ENCODE results near the gene PHC1. TPM values are rescaled to one million over a fixed set of nuclear protein-coding genes. Genes with fewer than 3 reads are reported as not detected.
A peak's percentile ranks its signal among the peaks of the same experiment; 100 is the strongest.
"Not testable (repeated sequence)": the region's sequence is repeated elsewhere in the genome, so short reads cannot be mapped to it uniquely, and the experiment has no call there.

PHC1 gene
- 10 to 100 TPM; 16.7 to 19.7 TPM for total RNA-seq

- Mint-ChIP-seq H3K4me3 (peak within 1 kb of the TSS; percentile 89 to 93), H3K27ac (peak within 1 kb of the TSS; percentile 80), H3K4me1 (ENCODE audit: low read depth) (peaks cover 17% of the 10 kb centered on the region)
- H3K36me3 Mint-ChIP-seq (ENCODE audit: insufficient read depth in 2 of 2); H3K27me3 Mint-ChIP-seq (ENCODE audit: low read depth); H3K9me3 Mint-ChIP-seq: not testable (repeated sequence)
- peak; percentile 67 for DNase-seq
- peak; percentile 79 to 82 for ATAC-seq (replicated peaks in 1 of 2)
Measured at GRCh38 chr12:8914033-8914715, at the start of gene PHC1. PHC1 (plus strand) TSS chr12:8914509; CDS start chr12:8917678, 3,169 bp downstream.

GRCh38 chr12:8866429-8866828 is 47.9 kb upstream of the PHC1 start:
- H3K9me3 Mint-ChIP-seq = no peaks in the 10 kb centered on the region
- ATAC-seq (replicated peaks in 1 of 2) (no peak), DNase-seq (no peak)
- no peaks in the 10 kb centered on the region for H3K36me3 Mint-ChIP-seq (ENCODE audit: insufficient read depth in 2 of 2)
- H3K4me3 Mint-ChIP-seq = no peak overlapping the region
- H3K27me3 Mint-ChIP-seq (ENCODE audit: low read depth) = no peaks in the 10 kb centered on the region
- no peak overlapping the region for H3K27ac Mint-ChIP-seq
- no peaks in the 10 kb centered on the region for H3K4me1 Mint-ChIP-seq (ENCODE audit: low read depth)

- Mint-ChIP-seq H3K27ac (no peak overlapping the region), H3K9me3 (no peaks in the 10 kb centered on the region), H3K27me3 (ENCODE audit: low read depth) (no peaks in the 10 kb centered on the region), H3K4me1 (ENCODE audit: low read depth) (no peaks in the 10 kb centered on the region), H3K4me3 (no peak overlapping the region), H3K36me3 (ENCODE audit: insufficient read depth in 2 of 2) (no peaks in the 10 kb centered on the region)
- ATAC-seq (replicated peaks in 1 of 2) (no peak), DNase-seq (no peak)
Measured at GRCh38 chr12:8867009-8867408, 47.3 kb upstream of the PHC1 start.

- H3K4me1 Mint-ChIP-seq (ENCODE audit: low read depth) = no peaks in the 10 kb centered on the region
- no peaks in the 10 kb centered on the region for H3K27me3 Mint-ChIP-seq (ENCODE audit: low read depth)
- H3K4me3 Mint-ChIP-seq = no peak overlapping the region
- ATAC-seq (replicated peaks in 1 of 2) (no peak), DNase-seq (no peak)
- no peaks in the 10 kb centered on the region for H3K36me3 Mint-ChIP-seq (ENCODE audit: insufficient read depth in 2 of 2)
- H3K27ac Mint-ChIP-seq = no peak overlapping the region
- no peaks in the 10 kb centered on the region for H3K9me3 Mint-ChIP-seq
Measured at GRCh38 chr12:8867786-8868185, 46.5 kb upstream of the PHC1 start.

- ATAC-seq (replicated peaks in 1 of 2) (no peak), DNase-seq (no peak)
- no peaks in the 10 kb centered on the region for H3K27me3 Mint-ChIP-seq (ENCODE audit: low read depth)
Measured at GRCh38 chr12:8870586-8870985, 43.7 kb upstream of the PHC1 start.

GRCh38 chr12:8871068-8871467 is 43.2 kb upstream of the PHC1 start:
- no peak for DNase-seq
- Mint-ChIP-seq H3K36me3 (ENCODE audit: insufficient read depth in 2 of 2) (no peaks in the 10 kb centered on the region), H3K9me3 (no peaks in the 10 kb centered on the region), H3K27me3 (ENCODE audit: low read depth) (no peaks in the 10 kb centered on the region), H3K4me3 (no peak overlapping the region), H3K4me1 (ENCODE audit: low read depth) (no peaks in the 10 kb centered on the region), H3K27ac (no peak overlapping the region)
- no peak for ATAC-seq (replicated peaks in 1 of 2)

More at GRCh38 chr12:8870586-8870985, 43.7 kb upstream of the PHC1 start:
- Mint-ChIP-seq H3K9me3 (no peaks in the 10 kb centered on the region), H3K27ac (no peak overlapping the region), H3K36me3 (ENCODE audit: insufficient read depth in 2 of 2) (no peaks in the 10 kb centered on the region), H3K4me3 (no peak overlapping the region), H3K4me1 (ENCODE audit: low read depth) (no peaks in the 10 kb centered on the region)

GRCh38 chr12:8876887-8877286 is 37.4 kb upstream of the PHC1 start:
- no peaks in the 10 kb centered on the region for H3K27me3 Mint-ChIP-seq (ENCODE audit: low read depth)
- DNase-seq (no peak), ATAC-seq (replicated peaks in 1 of 2) (no peak)
- no peaks in the 10 kb centered on the region for H3K9me3 Mint-ChIP-seq
- H3K4me3 Mint-ChIP-seq = no peak overlapping the region
- H3K4me1 Mint-ChIP-seq (ENCODE audit: low read depth) = peaks cover 8% of the 10 kb centered on the region
- no peaks in the 10 kb centered on the region for H3K36me3 Mint-ChIP-seq (ENCODE audit: insufficient read depth in 2 of 2)
- H3K27ac Mint-ChIP-seq = no peak overlapping the region

GRCh38 chr12:8886502-8887284 is 27.6 kb upstream of the PHC1 start:
- H3K27me3 Mint-ChIP-seq (ENCODE audit: low read depth) = no peaks in the 10 kb centered on the region
- H3K36me3 Mint-ChIP-seq (ENCODE audit: insufficient read depth in 2 of 2) = no peaks in the 10 kb centered on the region
- ATAC-seq (replicated peaks in 1 of 2) = no peak
- H3K9me3 Mint-ChIP-seq = no peaks in the 10 kb centered on the region
- H3K27ac Mint-ChIP-seq = no peak overlapping the region
- H3K4me1 Mint-ChIP-seq (ENCODE audit: low read depth) = peaks cover 5% of the 10 kb centered on the region
- H3K4me3 Mint-ChIP-seq = no peak overlapping the region
- no peak for DNase-seq

- Mint-ChIP-seq H3K36me3 (ENCODE audit: insufficient read depth in 2 of 2) (no peaks in the 10 kb centered on the region), H3K4me3 (no peak overlapping the region), H3K9me3 (no peaks in the 10 kb centered on the region), H3K27ac (no peak overlapping the region), H3K4me1 (ENCODE audit: low read depth) (peaks cover 5% of the 10 kb centered on the region), H3K27me3 (ENCODE audit: low read depth) (no peaks in the 10 kb centered on the region)
- ATAC-seq (replicated peaks in 1 of 2) (no peak), DNase-seq (no peak)
Measured at GRCh38 chr12:8887285-8887715, 27.0 kb upstream of the PHC1 start.

GRCh38 chr12:8890313-8891085 is 23.8 kb upstream of the PHC1 start:
- Mint-ChIP-seq H3K36me3 (ENCODE audit: insufficient read depth in 2 of 2) (no peaks in the 10 kb centered on the region), H3K9me3 (no peaks in the 10 kb centered on the region), H3K27ac (peak overlapping the region; percentile 69), H3K27me3 (ENCODE audit: low read depth) (no peaks in the 10 kb centered on the region), H3K4me3 (peak overlapping the region; percentile 76 to 90), H3K4me1 (ENCODE audit: low read depth) (peaks cover 11% of the 10 kb centered on the region)
- peak; percentile 54 to 57 for ATAC-seq (replicated peaks in 1 of 2)
- peak; percentile 59 to 66 for DNase-seq

GRCh38 chr12:8891976-8892375 is 22.3 kb upstream of the PHC1 start:
- no peak for ATAC-seq (replicated peaks in 1 of 2)
- no peaks in the 10 kb centered on the region for H3K36me3 Mint-ChIP-seq (ENCODE audit: insufficient read depth in 2 of 2)
- H3K4me1 Mint-ChIP-seq (ENCODE audit: low read depth) = peaks cover 11% of the 10 kb centered on the region
- no peak overlapping the region for H3K4me3 Mint-ChIP-seq
- H3K27ac Mint-ChIP-seq = no peak overlapping the region
- H3K9me3 Mint-ChIP-seq = no peaks in the 10 kb centered on the region
- DNase-seq = no peak
- H3K27me3 Mint-ChIP-seq (ENCODE audit: low read depth) = no peaks in the 10 kb centered on the region

- no peaks in the 10 kb centered on the region for H3K9me3 Mint-ChIP-seq
- H3K27ac Mint-ChIP-seq = no peak overlapping the region
- ATAC-seq (replicated peaks in 1 of 2) (no peak), DNase-seq (no peak)
- H3K27me3 Mint-ChIP-seq (ENCODE audit: low read depth) = no peaks in the 10 kb centered on the region
- no peak overlapping the region for H3K4me3 Mint-ChIP-seq
- H3K4me1 Mint-ChIP-seq (ENCODE audit: low read depth) = peaks cover 11% of the 10 kb centered on the region
- H3K36me3 Mint-ChIP-seq (ENCODE audit: insufficient read depth in 2 of 2) = no peaks in the 10 kb centered on the region
Measured at GRCh38 chr12:8894378-8894777, 19.9 kb upstream of the PHC1 start.

- no peaks in the 10 kb centered on the region for H3K9me3 Mint-ChIP-seq
- no peak overlapping the region for H3K27ac Mint-ChIP-seq
- no peak for DNase-seq
- no peak overlapping the region for H3K4me3 Mint-ChIP-seq
- H3K4me1 Mint-ChIP-seq (ENCODE audit: low read depth) = peaks cover 11% of the 10 kb centered on the region
- no peaks in the 10 kb centered on the region for H3K36me3 Mint-ChIP-seq (ENCODE audit: insufficient read depth in 2 of 2)
- no peak for ATAC-seq (replicated peaks in 1 of 2)
- no peaks in the 10 kb centered on the region for H3K27me3 Mint-ChIP-seq (ENCODE audit: low read depth)
Measured at GRCh38 chr12:8894986-8895385, 19.3 kb upstream of the PHC1 start.

Data from activated T-cell treated with anti-CD3 and anti-CD28 coated beads, Interleukin-2, amount 50 U/mL, for 72 hours (primary cell).